ENCODE data around the gene SMC5.
"Not testable (repeated sequence)": the region's sequence is repeated elsewhere in the genome, so short reads cannot be mapped to it uniquely, and the experiment has no call there.

SMC5 gene

DNA sequence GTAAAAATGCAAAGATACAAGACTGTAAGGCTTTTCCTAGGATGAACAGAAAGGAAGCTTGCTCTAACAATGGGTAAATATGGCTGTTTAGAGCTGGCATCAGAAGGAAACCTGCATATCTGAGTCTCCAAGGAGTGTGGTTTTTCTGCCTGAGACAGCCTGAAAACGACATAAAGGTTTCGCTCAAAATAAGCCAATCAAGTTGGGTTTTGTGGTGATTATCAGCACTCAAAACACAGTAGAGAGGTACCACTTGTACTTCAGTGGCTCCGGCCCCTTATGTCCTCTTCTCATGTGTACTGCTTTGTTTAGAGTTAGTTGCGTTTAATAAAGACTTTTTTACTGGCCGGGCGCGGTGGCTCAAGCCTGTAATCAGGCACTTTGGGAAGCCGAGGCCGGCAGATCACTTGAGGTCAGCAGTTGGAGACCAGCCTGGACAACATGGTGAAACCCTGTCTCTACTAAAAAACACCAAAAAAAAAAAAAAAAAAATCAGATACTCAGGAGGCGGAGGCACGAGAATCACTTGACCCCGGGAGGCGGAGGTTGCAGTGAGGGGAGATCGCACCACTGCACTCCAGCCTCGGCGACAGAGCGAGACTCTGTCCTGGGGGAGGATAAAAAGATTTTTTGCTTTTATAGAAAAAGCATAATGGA, 116.3 kb downstream of the SMC5 start:
- no peak for FAIRE-seq

DNA sequence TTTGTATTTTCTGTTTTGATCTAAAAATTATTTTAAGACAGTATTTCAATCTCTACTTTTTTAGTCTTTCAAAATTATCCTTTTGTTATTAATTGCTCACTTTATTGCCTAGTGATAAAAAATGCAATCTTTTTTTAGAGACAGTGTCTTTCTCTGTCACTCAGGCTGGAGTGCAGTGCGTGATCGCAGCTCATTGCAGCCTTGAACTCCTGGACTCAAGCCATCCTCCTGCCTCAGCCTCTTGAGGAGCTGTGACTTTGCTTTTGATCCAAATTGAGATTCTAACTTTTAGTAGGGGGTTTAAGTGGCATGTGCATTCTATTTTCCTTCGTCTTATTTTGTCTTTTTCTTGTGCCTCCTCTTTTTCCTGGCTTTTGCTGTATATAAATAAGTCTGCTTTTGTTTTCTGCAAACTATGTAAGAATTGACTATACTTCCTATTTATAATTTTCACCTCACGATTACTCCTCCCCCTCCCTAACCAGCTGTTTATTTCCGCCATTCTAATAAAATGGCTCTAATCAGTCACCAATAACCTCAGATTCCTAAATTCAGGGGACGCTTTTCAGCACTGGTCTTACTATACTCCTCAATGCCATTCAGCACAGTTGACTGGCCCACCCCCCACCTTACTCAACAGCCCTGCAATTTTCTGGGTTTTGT, 123.4 kb downstream of the SMC5 start:
- no peak for FAIRE-seq

DNA sequence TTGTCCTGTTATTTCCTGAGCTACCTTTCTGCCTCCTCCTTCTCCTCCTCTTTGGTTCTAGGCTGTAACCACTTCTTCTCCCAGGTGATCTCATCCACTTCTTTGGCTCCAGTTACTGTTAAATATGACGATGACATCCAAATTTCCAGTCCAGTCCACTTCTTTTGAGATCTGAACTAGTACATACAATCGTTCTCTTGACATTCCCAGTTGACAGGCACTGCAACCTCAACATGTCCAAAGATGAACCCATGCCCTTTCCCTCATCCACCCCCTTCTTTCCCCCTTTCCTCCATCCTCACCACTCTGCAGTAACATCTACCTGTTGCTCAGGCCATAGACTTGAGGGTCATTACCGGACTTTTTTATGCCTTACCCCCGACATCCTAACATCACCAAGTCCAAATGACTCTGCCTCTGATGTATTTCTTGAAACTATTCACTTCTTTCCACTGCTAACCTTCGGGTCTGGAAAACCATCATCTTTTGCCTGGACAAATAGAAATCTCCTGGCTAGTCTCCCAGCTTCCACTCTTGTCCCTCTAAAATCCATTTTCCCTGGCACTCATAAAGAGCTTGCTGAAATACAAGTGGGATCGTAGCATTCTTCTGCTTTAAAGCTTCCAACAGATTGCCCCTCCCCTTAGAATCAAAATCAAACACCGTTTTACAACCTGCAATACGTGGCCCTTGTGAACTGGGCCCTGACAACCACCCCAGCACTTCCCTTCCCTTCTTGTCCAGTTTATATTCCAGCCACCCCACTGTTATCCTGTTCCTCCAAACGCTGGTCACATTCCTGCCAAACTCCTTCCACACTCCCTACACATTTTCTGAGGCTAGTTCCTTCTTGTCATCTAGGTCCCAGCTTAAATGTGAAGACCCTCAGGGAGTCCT, 124.2 kb downstream of the SMC5 start:
- no peak for FAIRE-seq

- FAIRE-seq = no peak
These were observed 126.6 kb downstream of the SMC5 start for GRCh38 chr9:70385426-70385825.

DNA sequence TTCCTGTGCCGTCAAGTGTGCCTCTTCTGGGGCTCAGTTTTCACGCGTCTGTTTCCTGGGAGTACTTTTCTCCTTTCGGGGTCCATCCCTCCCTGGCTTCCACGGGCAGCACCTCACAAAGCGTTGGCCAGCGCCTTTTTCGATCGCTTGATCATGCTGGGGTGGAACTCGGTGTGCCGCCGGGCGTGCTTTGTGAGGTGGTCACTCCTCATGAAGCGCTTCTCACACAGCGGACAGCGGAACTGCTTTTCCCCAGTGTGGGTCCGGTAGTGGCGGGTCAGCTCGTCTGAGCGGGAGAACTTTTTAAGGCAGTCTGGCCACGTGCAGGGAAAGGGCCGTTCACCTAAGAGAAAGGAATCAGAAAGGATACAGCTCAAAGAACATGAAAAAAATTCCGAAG, 128.9 kb downstream of the SMC5 start:
- no peak for FAIRE-seq

DNA sequence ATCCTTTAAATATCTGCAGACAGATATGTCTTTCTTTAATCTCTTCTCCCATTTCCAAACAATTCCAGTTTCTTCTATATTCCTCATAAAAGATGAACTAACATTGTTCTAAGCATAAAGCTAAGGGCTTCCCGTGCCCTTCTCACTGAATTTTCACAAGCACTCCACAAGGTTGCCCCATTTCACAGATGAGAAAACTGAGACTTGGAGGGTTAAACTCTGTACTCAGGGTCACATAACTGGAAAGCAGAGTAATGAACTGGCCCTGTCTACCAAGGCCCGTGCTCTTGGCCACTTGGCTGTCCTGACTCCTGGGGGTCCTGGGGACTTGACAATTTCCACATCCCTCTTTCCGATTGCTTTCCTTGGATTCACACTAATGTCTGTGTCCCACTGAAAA, 130.4 kb downstream of the SMC5 start:
- FAIRE-seq = no peak

DNA sequence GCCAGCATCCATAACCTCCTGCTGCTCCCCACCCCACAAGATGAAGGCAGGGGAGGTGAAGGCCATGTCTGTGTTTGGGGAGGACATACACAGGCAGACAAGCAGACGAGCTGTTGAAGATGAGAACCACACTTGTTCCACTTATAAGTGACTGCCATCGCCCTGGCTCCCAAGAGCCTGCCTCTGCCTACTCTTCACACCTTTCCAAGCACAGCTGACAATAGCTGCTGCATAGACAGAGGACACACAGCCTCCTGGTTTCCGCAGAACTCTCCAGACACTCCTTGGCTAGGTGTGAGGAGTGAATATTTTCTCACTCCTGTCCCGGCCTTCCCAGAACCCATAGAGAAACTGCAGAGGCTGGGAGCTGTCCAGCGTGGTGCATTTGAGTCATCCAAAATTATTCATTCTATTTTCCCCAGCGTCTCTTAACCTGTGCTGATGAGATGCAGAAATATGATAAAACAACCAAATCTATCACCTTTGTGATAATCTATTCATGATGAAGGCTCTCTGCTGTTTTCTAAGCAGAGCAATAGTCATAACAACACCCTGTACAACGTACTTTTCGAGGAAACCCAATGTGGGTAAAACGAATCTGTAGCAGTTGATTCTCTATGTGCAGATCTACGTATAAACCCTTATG, 131.0 kb downstream of the SMC5 start:
- FAIRE-seq = no peak

DNA sequence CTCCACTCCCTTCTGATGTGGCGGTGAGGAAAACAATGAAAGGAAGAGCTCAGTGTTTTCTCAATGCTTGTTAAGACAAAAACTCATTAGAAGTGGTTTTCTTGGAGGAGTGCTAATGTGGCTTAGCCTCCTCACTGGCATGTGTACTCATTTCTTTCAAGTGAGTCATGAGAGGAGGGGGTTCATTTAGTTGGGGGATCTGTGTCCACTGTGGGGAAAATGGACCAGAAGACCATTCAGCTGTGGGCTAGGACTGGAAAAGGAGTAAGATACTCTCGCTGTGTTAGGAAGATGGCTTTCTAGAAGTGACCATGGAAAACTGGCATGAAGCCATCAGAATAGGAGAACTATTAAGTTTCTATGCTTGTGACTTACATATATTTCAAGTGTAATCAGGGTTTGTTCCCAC, 132.2 kb downstream of the SMC5 start:
- no peak for FAIRE-seq

DNA sequence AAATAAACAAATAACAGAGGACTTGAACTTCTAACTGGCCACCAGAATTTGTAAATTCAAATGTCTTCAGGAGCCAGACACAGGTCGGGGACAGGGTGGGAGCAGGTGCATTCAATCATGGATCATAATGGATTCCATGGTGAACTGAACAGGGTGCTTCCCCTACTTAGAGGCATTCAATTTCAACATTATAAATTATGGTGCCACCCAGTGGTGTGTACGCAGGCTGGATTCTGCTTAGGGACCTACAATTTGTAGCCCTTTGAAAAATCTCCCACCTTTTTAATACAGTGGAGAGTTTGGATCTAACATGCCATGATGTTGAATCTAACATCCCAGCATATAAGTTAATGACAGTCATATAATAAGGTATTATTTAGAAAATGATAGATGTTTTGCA, 133.4 kb downstream of the SMC5 start:
- FAIRE-seq = no peak

GRCh38 chr9:70392850-70393249, 134.1 kb downstream of the SMC5 start:
- no peak for FAIRE-seq

- FAIRE-seq = no peak
These were observed 136.9 kb downstream of the SMC5 start for GRCh38 chr9:70395652-70396051.

DNA sequence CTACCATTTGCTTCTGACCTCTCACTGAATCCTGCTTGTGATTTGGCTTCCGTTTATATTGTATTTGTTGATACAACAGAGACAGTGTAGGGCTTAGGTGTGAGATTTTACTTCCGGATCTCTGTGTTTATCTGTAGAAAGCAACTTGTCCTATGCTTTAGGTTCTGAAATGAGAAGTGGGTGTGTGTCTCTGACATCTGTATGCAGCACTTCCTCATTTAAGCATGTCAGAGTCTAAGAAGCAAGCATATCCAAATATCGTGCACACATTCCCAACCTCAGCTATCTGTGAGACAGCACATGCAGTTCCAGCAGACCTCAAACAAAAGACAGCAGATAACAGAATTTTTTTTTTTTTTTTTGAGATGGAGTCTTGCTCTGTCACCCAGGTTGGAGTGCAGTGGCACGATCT, 139.4 kb downstream of the SMC5 start:
- no peak for FAIRE-seq

- FAIRE-seq = no peak
These were observed 140.4 kb downstream of the SMC5 start for GRCh38 chr9:70399141-70399540.

- no peak for FAIRE-seq
These were observed 141.5 kb downstream of the SMC5 start for GRCh38 chr9:70400107-70400892.

DNA sequence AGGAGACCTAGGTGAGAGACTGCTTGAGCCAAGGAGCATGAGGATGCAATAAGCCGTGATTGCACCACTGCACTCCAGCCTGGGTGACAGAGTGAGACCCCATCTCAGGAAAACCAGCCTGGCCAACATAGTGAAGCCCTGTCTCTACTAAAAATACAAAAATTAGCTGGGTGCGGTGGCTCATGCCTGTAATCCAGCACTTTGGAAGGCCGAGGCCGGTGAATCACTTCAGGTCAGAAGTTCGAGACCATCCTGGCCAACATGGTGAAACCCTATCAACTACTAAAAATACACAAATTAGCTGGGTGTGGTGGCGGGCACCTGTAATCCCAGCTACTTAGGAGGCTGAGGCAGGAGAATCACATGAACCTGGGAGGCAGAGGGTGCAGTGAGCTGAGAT, 142.5 kb downstream of the SMC5 start:
- not testable (repeated sequence) for FAIRE-seq

- FAIRE-seq = peak; percentile 45
These were observed 143.4 kb downstream of the SMC5 start for GRCh38 chr9:70402213-70402612.

GRCh38 chr9:70403166-70403565, 144.4 kb downstream of the SMC5 start:
- FAIRE-seq = no peak

DNA sequence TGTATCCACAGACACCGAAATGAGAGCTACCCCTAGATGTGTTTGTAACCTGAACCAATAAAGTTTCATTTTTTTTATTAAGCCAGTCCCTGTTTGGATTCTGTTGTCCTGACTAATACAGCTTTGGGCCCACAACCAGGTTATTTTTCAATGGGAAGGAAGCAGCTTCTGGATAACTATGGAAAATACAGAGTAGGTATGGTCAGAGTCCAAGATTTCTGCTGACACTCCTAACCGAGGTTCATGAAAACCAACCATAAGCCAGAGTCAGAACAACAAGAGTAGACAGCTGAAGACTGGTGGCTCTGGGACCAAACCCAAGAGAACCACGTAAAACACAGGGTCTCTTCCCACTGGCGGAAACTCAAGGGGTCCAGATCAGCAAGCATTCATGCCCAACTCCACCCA, 144.8 kb downstream of the SMC5 start:
- FAIRE-seq = no peak

GRCh38 chr9:70404261-70404660, 145.5 kb downstream of the SMC5 start:
- no peak for FAIRE-seq

Data from endometrium (tissue), 2 donors.